SK-N-SH (cell line): ENCODE data around the gene KIAA0513.

Experiments
- GABPA ChIP-seq: IDR thresholded peaks from 2 replicates; pipeline ENCODE4 v1.4.0; 2012; ENCODE audit warnings: low read depth, mild to moderate bottlenecking
- TF ChIP-seq, protein P1 (sequence below): fragments of 200-600 bp; sonication (generic); IDR thresholded peaks from 2 replicates; pipeline ENCODE4 v1.6.1; 2017; ENCODE audit warnings: antibody characterized with exemption, mild to moderate bottlenecking, moderate library complexity

DNA sequence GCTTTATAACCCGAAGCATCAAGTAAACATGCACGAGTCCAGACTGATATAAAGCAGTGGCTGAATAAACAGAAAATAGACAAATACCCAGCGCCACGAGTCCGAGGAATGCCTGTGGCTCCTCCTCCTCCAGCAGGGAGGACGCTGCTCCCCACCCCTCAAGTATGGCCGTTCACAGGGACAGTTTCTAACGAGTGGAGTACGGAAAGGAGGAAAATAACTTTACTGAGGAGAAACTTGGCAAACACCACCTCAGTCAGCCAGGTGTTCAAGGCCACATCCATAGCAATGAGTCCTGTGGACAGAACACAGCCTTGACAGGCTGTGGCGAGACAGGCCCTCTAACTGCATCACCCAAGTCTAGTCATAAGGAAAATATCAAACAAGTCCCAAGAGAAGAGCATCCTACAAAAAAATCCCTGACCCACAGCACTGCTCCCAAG lies 25.5 kb upstream of the KIAA0513 start:
- no peak for TF ChIP-seq GABPA
- TF ChIP-seq, protein P1, sequence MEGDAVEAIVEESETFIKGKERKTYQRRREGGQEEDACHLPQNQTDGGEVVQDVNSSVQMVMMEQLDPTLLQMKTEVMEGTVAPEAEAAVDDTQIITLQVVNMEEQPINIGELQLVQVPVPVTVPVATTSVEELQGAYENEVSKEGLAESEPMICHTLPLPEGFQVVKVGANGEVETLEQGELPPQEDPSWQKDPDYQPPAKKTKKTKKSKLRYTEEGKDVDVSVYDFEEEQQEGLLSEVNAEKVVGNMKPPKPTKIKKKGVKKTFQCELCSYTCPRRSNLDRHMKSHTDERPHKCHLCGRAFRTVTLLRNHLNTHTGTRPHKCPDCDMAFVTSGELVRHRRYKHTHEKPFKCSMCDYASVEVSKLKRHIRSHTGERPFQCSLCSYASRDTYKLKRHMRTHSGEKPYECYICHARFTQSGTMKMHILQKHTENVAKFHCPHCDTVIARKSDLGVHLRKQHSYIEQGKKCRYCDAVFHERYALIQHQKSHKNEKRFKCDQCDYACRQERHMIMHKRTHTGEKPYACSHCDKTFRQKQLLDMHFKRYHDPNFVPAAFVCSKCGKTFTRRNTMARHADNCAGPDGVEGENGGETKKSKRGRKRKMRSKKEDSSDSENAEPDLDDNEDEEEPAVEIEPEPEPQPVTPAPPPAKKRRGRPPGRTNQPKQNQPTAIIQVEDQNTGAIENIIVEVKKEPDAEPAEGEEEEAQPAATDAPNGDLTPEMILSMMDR = no peak
